Activated T-cell treated with anti-CD3 and anti-CD28 coated beads for 24 hours (primary cell): ENCODE data around the gene TMEM89.
A peak's percentile ranks its signal among the peaks of the same experiment; 100 is the strongest.

Experiments used
- DNase-seq: peaks from one replicate; pipeline ENCODE4 v3.0.0-alpha.2; 2020; ENCODE audit warnings: low read depth

The TMEM89 gene

GRCh38 chr3:48621461-48621869 lies at the start of gene TMEM89:
TSS of gene TMEM89 (minus strand) at chr3:48621769. CDS start at chr3:48621756, 13 bp downstream.
- DNase-seq: no peak

GRCh38 chr3:48664929-48665328 lies 43.4 kb upstream of the TMEM89 start:
- DNase-seq: no peak

- DNase-seq: no peak
These were observed 42.7 kb upstream of the TMEM89 start for GRCh38 chr3:48664313-48664644.

GRCh38 chr3:48663489-48664312 lies 42.1 kb upstream of the TMEM89 start:
- peak; percentile 85 for DNase-seq

GRCh38 chr3:48662753-48663488 lies 41.4 kb upstream of the TMEM89 start, which contains the start of gene CELSR3:
TSS of gene CELSR3 (minus strand) at chr3:48662886. CDS start at chr3:48662634, 252 bp downstream.
- DNase-seq: peak; percentile 37

- DNase-seq: no peak
These were observed 40.7 kb upstream of the TMEM89 start for GRCh38 chr3:48662145-48662752.

- DNase-seq: peak; percentile 63
These were observed 40.1 kb upstream of the TMEM89 start for GRCh38 chr3:48661501-48662144.

- no peak for DNase-seq
These were observed 39.3 kb upstream of the TMEM89 start for GRCh38 chr3:48660800-48661400.

GRCh38 chr3:48656841-48657281 lies 35.3 kb upstream of the TMEM89 start:
- DNase-seq: no peak

- DNase-seq: peak; percentile 77
These were observed 34.7 kb upstream of the TMEM89 start for GRCh38 chr3:48656061-48656840.

GRCh38 chr3:48655606-48656005 lies 34.0 kb upstream of the TMEM89 start:
- DNase-seq: no peak

- no peak for DNase-seq
These were observed 33.5 kb upstream of the TMEM89 start for GRCh38 chr3:48655063-48655462.

- no peak for DNase-seq
These were observed 31.6 kb upstream of the TMEM89 start for GRCh38 chr3:48652923-48653715.

GRCh38 chr3:48651771-48652170 lies 30.2 kb upstream of the TMEM89 start:
- no peak for DNase-seq

- DNase-seq: no peak
These were observed 29.2 kb upstream of the TMEM89 start for GRCh38 chr3:48650723-48651122.

- DNase-seq: no peak
These were observed 26.8 kb upstream of the TMEM89 start for GRCh38 chr3:48648188-48648850.

GRCh38 chr3:48647714-48648113 lies 26.1 kb upstream of the TMEM89 start:
- DNase-seq: no peak

- no peak for DNase-seq
These were observed 23.6 kb upstream of the TMEM89 start for GRCh38 chr3:48644898-48645760.

GRCh38 chr3:48642605-48643004 lies 21.0 kb upstream of the TMEM89 start:
- no peak for DNase-seq
